GM18873 (cell line): ENCODE measurements around the gene NDNF.

Experiments
- ATAC-seq: cut with Tn5 transposase; IDR thresholded peaks from one replicate; pipeline ENCODE4 v1.9.1; 2021; ENCODE audit warnings: mild to moderate bottlenecking, moderate library complexity, moderate number of reproducible peaks; ENCODE audit not compliant: unreplicated experiment, low FRiP score

The NDNF gene

GRCh38 chr4:121025540-121025939 lies 46.8 kb downstream of the NDNF start:
- no peak for ATAC-seq

DNA sequence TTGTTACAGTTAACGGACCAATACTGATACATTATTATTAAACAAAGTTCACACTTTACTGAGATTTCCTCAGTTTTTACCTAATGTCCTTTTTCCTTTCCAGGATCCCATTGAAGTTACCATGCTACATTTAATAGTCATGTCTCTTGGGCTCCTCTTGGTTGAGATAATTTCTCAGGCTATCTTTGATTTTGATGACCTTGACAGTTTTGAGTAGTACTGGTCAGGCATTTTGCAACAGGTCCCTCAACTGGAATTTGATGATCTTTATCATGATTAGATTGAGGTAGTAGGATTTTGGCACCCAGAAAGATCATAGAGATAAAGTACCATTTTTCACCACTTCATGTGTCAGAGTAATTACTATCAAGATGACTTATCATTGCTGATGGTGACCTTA lies 53.8 kb downstream of the NDNF start:
- ATAC-seq, result no peak

GRCh38 chr4:121016611-121017010 lies 55.7 kb downstream of the NDNF start:
- no peak for ATAC-seq

DNA sequence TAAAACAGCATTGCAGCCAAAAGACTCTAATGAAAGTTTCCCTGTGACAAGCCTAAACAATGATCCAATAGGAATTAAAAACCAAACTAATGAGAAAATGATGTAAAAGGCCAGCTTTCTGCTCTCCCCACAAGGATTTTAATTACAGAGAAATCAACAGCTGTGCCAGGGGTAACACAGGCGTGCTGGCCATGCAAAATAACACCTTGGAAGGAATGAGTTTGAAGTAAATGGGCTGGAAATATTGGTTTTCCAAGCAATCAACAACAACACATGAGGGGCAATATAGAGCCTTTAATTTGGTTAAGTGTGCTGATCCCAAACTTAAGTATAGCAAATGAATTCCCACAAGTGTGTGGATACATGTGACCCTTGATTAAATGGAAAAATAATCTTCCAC lies 56.9 kb downstream of the NDNF start:
- no peak for ATAC-seq

DNA sequence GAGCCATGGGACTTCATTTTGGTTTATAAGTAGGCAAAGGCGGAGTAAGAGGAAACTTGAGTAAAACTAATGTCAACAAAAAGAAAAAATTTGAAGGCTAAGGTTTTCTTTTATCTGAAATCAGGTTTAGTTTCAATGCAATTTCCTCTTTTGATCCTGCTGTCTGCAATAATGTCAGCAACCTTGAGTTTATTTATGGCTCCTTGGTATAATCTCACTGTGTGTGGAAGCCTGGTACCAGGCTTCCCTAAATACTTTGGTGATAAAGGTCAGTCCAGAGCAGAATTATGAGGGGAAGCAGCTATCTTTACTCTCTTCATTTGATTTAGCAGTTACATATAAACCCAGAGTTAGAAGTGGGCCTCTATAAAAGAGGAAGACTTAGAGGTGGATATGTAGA lies 57.8 kb downstream of the NDNF start:
- no peak for ATAC-seq

GRCh38 chr4:121011780-121012340 lies 60.5 kb downstream of the NDNF start:
- no peak for ATAC-seq

- no peak for ATAC-seq
These were observed 61.2 kb downstream of the NDNF start for GRCh38 chr4:121011138-121011537.

GRCh38 chr4:121009578-121010478 lies 62.5 kb downstream of the NDNF start:
- no peak for ATAC-seq

DNA sequence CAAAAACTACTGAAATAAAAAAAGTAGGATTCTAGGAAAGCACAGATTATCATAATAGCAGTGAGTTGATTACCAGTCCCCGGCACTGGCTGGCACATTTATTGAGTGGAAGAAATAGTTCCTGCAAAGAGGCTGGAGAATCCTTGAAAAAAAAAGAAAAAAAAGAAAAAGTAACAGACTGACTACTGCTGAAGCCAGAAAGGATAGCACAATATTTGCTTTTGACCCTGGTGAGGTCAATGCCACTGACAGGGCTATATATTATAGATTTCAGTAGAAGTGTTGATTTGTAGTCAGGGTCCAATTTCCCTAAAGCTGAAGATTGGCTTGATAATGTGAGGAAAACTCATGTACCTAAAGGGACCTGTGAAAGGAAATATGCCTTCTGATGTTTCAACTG lies 64.7 kb downstream of the NDNF start:
- no peak for ATAC-seq

GRCh38 chr4:121003863-121004262 lies 68.5 kb downstream of the NDNF start:
- ATAC-seq, result no peak

DNA sequence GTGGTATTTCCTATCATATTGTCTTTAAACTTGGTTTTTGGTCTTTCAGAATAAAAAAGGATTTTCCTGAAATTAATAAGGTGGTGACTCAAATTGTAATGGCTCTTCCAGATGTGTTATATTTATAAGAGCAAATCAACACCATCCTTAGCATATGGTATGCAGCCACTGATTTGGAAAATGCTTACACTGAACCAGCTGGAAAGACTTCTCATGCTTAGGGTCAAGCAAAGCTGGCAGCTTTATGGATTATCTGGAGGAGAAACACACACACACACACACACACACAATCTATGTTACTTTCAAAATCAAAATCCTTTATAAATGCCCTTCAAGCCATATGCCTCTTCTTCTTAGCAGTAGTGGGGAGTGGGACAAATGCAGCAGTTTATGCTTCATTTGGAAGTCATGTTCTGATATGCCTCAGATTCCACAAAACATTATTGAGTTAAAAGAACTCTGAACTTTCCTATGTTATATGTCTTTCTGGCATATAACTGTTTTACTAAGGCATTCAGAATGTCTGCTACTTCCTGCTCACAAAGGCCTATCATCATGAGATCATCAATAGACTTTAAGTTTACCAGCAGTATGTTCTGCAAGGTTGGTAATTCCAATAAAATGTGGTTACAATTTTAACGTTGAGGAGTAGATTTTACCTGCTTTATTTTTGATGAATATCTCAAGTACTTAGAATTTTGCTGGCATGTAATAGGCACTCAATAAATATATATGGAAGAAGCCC lies 76.9 kb downstream of the NDNF start:
- no peak for ATAC-seq

- no peak for ATAC-seq
These were observed 77.8 kb downstream of the NDNF start for GRCh38 chr4:120994521-120994920.

GRCh38 chr4:120991885-120992284 lies 80.5 kb downstream of the NDNF start:
- ATAC-seq, result no peak

DNA sequence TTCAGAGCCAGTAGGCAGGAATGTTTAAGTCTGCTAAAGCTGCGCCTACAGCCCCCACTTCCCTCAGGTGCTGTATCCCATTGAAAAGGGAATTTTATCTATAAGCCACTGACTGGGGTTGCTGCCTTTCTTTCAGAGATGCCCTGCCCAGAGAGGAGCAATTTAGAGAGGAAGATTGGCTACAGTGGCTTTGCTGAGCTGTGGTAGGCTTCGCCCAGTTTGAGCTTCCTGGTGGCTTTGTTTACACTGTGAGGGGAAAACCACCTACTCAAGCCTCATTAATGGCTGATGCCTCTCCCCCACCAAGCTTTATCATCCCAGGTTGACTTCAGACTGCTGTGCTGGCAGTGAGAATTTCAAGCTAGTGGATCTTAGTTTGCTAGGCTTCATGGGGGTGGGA lies 82.1 kb downstream of the NDNF start:
- no peak for ATAC-seq
